Measurements from ENCODE around the gene ICE1.
"Not testable (repeated sequence)": the region's sequence is repeated elsewhere in the genome, so short reads cannot be mapped to it uniquely, and the experiment has no call there.

DNA sequence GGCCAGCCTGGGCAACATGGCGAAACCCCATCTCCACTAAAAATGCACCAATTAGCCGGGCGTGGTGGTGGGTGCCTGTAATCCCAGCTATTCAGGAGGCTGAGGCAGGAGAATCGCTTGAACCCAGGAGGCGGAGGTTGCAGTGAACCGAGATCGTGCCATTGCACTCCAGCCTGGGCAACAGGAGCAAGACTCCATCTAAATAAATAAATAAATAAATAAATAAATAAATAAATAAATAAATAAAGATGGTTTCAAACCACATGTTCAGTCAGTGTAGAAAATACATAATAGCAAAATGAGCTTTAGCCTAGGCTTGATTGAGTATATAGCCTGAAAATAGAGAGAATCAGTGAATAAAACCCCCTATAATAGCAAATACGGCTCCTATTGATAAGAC is 27.4 kb upstream of the ICE1 start:
- TF ChIP-seq, protein P1, sequence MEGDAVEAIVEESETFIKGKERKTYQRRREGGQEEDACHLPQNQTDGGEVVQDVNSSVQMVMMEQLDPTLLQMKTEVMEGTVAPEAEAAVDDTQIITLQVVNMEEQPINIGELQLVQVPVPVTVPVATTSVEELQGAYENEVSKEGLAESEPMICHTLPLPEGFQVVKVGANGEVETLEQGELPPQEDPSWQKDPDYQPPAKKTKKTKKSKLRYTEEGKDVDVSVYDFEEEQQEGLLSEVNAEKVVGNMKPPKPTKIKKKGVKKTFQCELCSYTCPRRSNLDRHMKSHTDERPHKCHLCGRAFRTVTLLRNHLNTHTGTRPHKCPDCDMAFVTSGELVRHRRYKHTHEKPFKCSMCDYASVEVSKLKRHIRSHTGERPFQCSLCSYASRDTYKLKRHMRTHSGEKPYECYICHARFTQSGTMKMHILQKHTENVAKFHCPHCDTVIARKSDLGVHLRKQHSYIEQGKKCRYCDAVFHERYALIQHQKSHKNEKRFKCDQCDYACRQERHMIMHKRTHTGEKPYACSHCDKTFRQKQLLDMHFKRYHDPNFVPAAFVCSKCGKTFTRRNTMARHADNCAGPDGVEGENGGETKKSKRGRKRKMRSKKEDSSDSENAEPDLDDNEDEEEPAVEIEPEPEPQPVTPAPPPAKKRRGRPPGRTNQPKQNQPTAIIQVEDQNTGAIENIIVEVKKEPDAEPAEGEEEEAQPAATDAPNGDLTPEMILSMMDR (IDR thresholded peaks at IDR 0.05 in 2 of 3, conservative IDR thresholded peaks at IDR 0.05 in 1 of 3; ENCODE audit: insufficient read depth in 2 of 3, low read depth in 1 of 3, low read length in 3 of 3): not testable (repeated sequence)
- TF ChIP-seq SMAD4 (CRISPR knock-in tag; conservative IDR thresholded peaks at IDR 0.05); ESRRB (CRISPR knock-in tag; IDR thresholded peaks at IDR 0.05; ENCODE audit: borderline replicate concordance); CTBP1 (IDR thresholded peaks at IDR 0.05; ENCODE audit: borderline replicate concordance); KLF16 (IDR thresholded peaks at IDR 0.05); REST (IDR thresholded peaks at IDR 0.05; ENCODE audit: borderline replicate concordance); REST (CRISPR knock-in tag; IDR thresholded peaks at IDR 0.05; ENCODE audit: low read depth); POLR2AphosphoS5 (IDR thresholded peaks at IDR 0.05; ENCODE audit: control insufficient read depth, insufficient read depth, low read depth, low read length); TBP (optimal IDR thresholded peaks at IDR 0.05; ENCODE audit: low read depth, low read length); ZKSCAN8 (CRISPR knock-in tag; IDR thresholded peaks at IDR 0.05); FOXM1 (IDR thresholded peaks at IDR 0.05; ENCODE audit: low read depth); FOXM1 (CRISPR knock-in tag; IDR thresholded peaks at IDR 0.05; ENCODE audit: low read depth): not testable (repeated sequence)

All from K562 (cell line).